Loucy (cell line): ENCODE results near the gene ENTHD1.

ENCODE experiments used
- H2AFZ ChIP-seq: fragments of 200-600 bp; sonication (generic); 2 replicates; pipeline ENCODE4 v1.6.0; 2016; ENCODE audit warnings: antibody characterized with exemption, mild to moderate bottlenecking, low read length, moderate library complexity
- H3F3A ChIP-seq: fragments of 200-600 bp; 2 replicates; pipeline ENCODE4 v1.6.0; 2016; ENCODE audit warnings: antibody characterized with exemption, low read depth, mild to moderate bottlenecking
- H3K27me3 ChIP-seq: fragments of 200-600 bp; sonication (generic); 2 replicates; pipeline ENCODE4 v1.6.1; 2014; ENCODE audit warnings: low read length, mild to moderate bottlenecking; ENCODE audit not compliant: insufficient read depth, poor library complexity, severe bottlenecking
- H3K36me3 ChIP-seq: fragments of 200-600 bp; sonication (generic); 2 replicates; pipeline ENCODE4 v1.6.1; 2016; ENCODE audit warnings: low read length; ENCODE audit not compliant: insufficient read depth
- H3K4me1 ChIP-seq: fragments of 200-600 bp; sonication (generic); 2 replicates; pipeline ENCODE4 v1.5.1; 2014; ENCODE audit warnings: low read length, mild to moderate bottlenecking; ENCODE audit not compliant: insufficient read depth, poor library complexity, severe bottlenecking
- H3K4me2 ChIP-seq: fragments of 200-600 bp; sonication (generic); 2 replicates; pipeline ENCODE4 v1.6.0; 2014; ENCODE audit warnings: antibody characterized with exemption, low read length, low read depth, mild to moderate bottlenecking; ENCODE audit not compliant: poor library complexity, severe bottlenecking
- H3K4me3 ChIP-seq: fragments of 200-600 bp; sonication (generic); 2 replicates; pipeline ENCODE4 v1.5.1; 2014; ENCODE audit warnings: low read length, mild to moderate bottlenecking, mixed read lengths; ENCODE audit not compliant: poor library complexity, severe bottlenecking
- H3K79me2 ChIP-seq: fragments of 200-600 bp; sonication (generic); 2 replicates; pipeline ENCODE4 v1.6.1; 2014; ENCODE audit warnings: low read length; ENCODE audit not compliant: insufficient read depth
- H3K9ac ChIP-seq: fragments of 200-600 bp; sonication (generic); 2 replicates; pipeline ENCODE4 v1.6.0; 2014; ENCODE audit warnings: mild to moderate bottlenecking, low read depth, low read length, moderate library complexity; ENCODE audit not compliant: poor library complexity, severe bottlenecking
- H3K9me2 ChIP-seq: fragments of 200-600 bp; sonication (generic); replicated peaks from 2 replicates; pipeline ENCODE4 v1.6.1; 2016; ENCODE audit warnings: low read depth, low read length, mixed read lengths
- H3K9me3 ChIP-seq: fragments of 200-600 bp; sonication (generic); 2 replicates; pipeline ENCODE4 v1.6.1; 2014; ENCODE audit warnings: mild to moderate bottlenecking, antibody characterized with exemption, low read length, low read depth; ENCODE audit not compliant: insufficient read depth
- H4K20me1 ChIP-seq: fragments of 200-600 bp; sonication (generic); 2 replicates; pipeline ENCODE4 v1.6.0; 2014; ENCODE audit warnings: antibody characterized with exemption, low read length, mild to moderate bottlenecking; ENCODE audit not compliant: insufficient read depth, poor library complexity, severe bottlenecking
- EZH2phosphoT487 ChIP-seq: fragments of 200-600 bp; IDR thresholded peaks from 2 replicates; pipeline ENCODE4 v1.6.1; 2018; ENCODE audit warnings: antibody characterized with exemption, mild to moderate bottlenecking, moderate library complexity, borderline replicate concordance
- TF ChIP-seq, protein P1 (sequence below): fragments of 200-600 bp; sonication (generic); conservative IDR thresholded peaks from 2 replicates; pipeline ENCODE4 v1.5.1; 2014; ENCODE audit warnings: mild to moderate bottlenecking, antibody characterized with exemption, low read length

ENTHD1 gene

DNA sequence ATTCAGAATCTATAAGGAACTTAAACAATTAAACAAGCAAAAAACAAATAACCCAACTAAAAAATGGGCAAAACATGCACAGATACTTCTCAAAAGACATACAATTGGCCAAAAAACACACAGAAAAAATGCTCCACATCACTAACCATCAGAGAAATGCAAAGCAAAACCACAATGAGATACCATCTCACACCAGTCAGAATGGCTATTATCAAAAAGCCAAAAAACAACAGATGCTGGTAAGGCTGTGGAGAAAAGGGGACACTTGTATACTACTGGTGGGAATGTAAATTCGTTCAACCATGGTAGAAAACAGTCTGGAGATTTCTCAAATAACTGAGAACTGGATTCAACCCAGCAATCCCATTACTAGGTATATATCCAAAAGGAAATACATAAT is 24.8 kb downstream of the ENTHD1 start:
- Histone ChIP-seq H3K9me3 (no peaks in the 10 kb centered on the region), H3K4me2 (peak overlapping the region; percentile 31)
- TF ChIP-seq, protein P1, sequence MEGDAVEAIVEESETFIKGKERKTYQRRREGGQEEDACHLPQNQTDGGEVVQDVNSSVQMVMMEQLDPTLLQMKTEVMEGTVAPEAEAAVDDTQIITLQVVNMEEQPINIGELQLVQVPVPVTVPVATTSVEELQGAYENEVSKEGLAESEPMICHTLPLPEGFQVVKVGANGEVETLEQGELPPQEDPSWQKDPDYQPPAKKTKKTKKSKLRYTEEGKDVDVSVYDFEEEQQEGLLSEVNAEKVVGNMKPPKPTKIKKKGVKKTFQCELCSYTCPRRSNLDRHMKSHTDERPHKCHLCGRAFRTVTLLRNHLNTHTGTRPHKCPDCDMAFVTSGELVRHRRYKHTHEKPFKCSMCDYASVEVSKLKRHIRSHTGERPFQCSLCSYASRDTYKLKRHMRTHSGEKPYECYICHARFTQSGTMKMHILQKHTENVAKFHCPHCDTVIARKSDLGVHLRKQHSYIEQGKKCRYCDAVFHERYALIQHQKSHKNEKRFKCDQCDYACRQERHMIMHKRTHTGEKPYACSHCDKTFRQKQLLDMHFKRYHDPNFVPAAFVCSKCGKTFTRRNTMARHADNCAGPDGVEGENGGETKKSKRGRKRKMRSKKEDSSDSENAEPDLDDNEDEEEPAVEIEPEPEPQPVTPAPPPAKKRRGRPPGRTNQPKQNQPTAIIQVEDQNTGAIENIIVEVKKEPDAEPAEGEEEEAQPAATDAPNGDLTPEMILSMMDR = no peak
- no peak for TF ChIP-seq EZH2phosphoT487

DNA sequence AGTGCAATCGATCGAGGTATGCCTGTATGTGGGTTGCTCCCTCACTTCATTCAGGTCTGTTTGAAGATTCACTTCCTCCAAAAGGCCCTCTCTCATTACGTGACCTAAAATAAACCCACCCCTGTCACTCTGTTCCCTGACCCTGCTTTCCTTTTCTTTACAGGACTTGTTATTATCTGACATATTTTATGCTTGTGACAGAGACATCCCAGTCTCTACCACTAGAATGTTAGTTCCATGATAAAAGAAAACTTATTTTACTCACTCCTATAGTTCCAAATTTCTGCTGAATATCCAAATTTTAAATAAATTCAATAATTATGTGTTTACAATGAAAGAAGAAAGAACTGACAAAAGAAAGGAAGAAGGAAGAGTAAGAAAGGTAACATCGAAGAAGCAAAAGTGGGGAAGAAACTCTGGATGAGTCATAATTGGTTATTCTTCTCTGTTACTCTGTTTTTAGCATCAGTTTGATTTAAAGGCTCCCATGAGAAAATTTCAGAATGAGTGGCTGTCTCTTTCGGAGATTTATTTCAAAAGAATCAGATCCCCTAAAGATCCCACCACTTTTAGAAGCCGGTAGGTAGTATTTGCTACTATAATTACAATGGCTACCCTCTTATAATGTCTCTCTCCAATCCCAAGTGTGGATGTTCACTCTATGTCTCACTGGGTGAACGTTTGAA is 33.5 kb downstream of the ENTHD1 start:
- Histone ChIP-seq H3K79me2 (no peaks in the 10 kb centered on the region), H3K9me2 (no peaks in the 10 kb centered on the region), H3K9me3 (no peaks in the 10 kb centered on the region), H3K36me3 (no peaks in the 10 kb centered on the region), H2AFZ (no peak overlapping the region), H3K9ac (no peak overlapping the region), H3K4me1 (no peaks in the 10 kb centered on the region), H3K27me3 (no peaks in the 10 kb centered on the region), H3K4me2 (no peak overlapping the region), H3F3A (no peaks in the 10 kb centered on the region), H3K4me3 (no peak overlapping the region), H4K20me1 (no peaks in the 10 kb centered on the region)
- no peak for TF ChIP-seq EZH2phosphoT487
- TF ChIP-seq, protein P1 = no peak

More for the DNA sequence above, 24.8 kb downstream of the ENTHD1 start:
- Histone ChIP-seq H3K9ac (no peak overlapping the region), H3K36me3 (no peaks in the 10 kb centered on the region), H3K4me1 (peaks cover 18% of the 10 kb centered on the region), H3K4me3 (no peak overlapping the region), H3K79me2 (no peaks in the 10 kb centered on the region), H3F3A (peaks cover 4% of the 10 kb centered on the region; the same call in 1 of the 2 replicates), H3K9me2 (no peaks in the 10 kb centered on the region), H4K20me1 (no peaks in the 10 kb centered on the region), H3K27me3 (no peaks in the 10 kb centered on the region), H2AFZ (no peak overlapping the region)

DNA sequence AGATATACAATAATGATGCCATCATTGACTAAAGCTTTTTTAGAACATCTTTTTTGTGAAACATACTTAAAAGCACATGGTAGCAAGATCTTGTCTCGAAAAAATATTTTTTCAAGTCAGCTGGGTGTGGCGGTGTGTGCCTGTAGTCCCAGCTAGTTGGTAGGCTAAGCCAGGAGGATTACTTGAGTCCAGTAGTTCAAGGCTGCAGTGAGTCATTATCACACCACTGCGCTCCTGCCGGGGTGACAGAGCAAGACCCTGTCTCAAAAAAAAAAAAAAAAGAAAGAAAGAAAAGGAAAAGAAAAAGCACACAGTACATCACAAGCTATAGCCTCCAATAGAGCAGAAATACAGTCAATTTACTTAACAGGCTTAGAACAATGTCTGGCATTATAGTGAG is 37.0 kb downstream of the ENTHD1 start:
- Histone ChIP-seq H3K4me1 (no peaks in the 10 kb centered on the region), H2AFZ (no peak overlapping the region), H3K79me2 (no peaks in the 10 kb centered on the region), H3K9me2 (no peaks in the 10 kb centered on the region), H3K9me3 (no peaks in the 10 kb centered on the region), H3K4me3 (no peak overlapping the region), H4K20me1 (no peaks in the 10 kb centered on the region), H3K36me3 (no peaks in the 10 kb centered on the region), H3K4me2 (no peak overlapping the region), H3K27me3 (no peaks in the 10 kb centered on the region), H3F3A (no peaks in the 10 kb centered on the region), H3K9ac (no peak overlapping the region)
- TF ChIP-seq, protein P1 = no peak
- no peak for TF ChIP-seq EZH2phosphoT487
